ENCODE results near the gene CIB1. TPM values are rescaled to one million over a fixed set of nuclear protein-coding genes. Genes with fewer than 3 reads are reported as not detected.

Gene CIB1
- total and polyA plus RNA-seq, 7 donors, result 18.6 to 436 (median 35.7) TPM

DNA sequence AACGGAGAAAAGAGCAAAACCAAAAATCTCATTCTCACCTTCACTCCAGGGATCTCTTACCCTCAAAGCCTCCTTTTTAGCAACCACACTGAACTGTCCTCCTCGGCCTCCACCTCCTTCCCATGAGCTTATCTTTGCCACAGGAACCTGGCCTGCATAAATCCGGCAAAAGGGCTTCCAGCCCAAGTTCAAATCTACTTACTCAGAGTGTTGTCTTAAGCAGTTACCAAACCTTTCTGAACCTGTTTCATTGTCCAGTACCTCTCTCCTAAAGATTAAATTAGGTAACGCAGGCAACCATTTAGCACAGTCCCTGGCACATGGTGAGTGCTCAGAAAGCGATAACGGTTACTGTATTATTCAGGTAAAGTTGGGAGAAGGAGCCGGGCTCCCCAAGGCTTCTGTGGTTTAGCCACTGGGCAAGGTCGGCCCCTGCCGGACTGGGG is 777 bp downstream of the CIB1 start:
- intact Hi-C loops (cut with DNase I), result loop anchor here (5.0 to 10.0 kb wide), 2 partner anchors 136 to 338 kb away; partner anchors contain the start of gene AP3S2
- TF ChIP-seq, protein P1, sequence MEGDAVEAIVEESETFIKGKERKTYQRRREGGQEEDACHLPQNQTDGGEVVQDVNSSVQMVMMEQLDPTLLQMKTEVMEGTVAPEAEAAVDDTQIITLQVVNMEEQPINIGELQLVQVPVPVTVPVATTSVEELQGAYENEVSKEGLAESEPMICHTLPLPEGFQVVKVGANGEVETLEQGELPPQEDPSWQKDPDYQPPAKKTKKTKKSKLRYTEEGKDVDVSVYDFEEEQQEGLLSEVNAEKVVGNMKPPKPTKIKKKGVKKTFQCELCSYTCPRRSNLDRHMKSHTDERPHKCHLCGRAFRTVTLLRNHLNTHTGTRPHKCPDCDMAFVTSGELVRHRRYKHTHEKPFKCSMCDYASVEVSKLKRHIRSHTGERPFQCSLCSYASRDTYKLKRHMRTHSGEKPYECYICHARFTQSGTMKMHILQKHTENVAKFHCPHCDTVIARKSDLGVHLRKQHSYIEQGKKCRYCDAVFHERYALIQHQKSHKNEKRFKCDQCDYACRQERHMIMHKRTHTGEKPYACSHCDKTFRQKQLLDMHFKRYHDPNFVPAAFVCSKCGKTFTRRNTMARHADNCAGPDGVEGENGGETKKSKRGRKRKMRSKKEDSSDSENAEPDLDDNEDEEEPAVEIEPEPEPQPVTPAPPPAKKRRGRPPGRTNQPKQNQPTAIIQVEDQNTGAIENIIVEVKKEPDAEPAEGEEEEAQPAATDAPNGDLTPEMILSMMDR (IDR thresholded peaks at IDR 0.05), result peak in 2 of 4 experiments; percentile 41 to 50
- TF ChIP-seq POLR2A (IDR thresholded peaks at IDR 0.05), result no peak
- Histone ChIP-seq H3K36me3 (peaks cover 13 to 58% (median 26%) of the 10 kb centered on the region in 4 donors), H3K4me3 (peak overlapping the region; percentile 71 to 91 (median 83)), H3K27ac (peak overlapping the region; percentile 87 to 96 (median 92)), H3K4me1 (peaks cover 0 to 65% (median 54%) of the 10 kb centered on the region in 4 donors), H3K9me3 (no peaks in the 10 kb centered on the region), H3K27me3 (no peaks in the 10 kb centered on the region)
- no peak for DNase-seq
- WGBS, 2 donors, result 2 to 9% methylated on average over 9 of the region's 9 CpGs

DNA sequence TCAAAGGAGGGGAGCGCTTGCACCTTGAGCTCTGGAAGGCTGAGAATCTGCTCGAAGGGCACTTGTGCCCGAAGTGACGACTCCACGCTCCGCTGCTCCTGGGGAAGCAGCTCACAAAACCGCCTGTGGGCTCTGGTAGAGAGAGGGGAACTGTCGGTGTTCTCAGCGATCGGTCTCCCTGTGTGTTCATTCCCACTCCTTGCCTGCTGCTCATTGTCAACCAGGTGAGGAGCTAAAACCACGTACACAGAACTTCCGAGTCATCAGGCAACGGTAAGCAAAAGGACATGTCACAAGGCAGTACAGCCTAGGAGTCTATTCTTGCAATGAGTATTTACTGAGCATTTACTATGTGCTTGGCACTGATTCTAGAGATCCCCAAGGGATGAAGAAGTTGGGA is 1.5 kb downstream of the CIB1 start:
- intact Hi-C loops (cut with DNase I), result loop anchor here (5.0 to 10.0 kb wide), 2 partner anchors 135 to 337 kb away; partner anchors contain the start of gene AP3S2
- peaks cover 15 to 58% (median 29%) of the 10 kb centered on the region in 4 donors for H3K36me3 ChIP-seq
- 78 to 80% methylated on average over 13 of the region's 13 CpGs for WGBS, 2 donors
- peak in 1 of 4 donors; percentile 6 for TF ChIP-seq POLR2AphosphoS5 (IDR thresholded peaks at IDR 0.05)
- no peak for TF ChIP-seq POLR2A (IDR thresholded peaks at IDR 0.05)
- DNase-seq, result no peak
- H3K9me3 ChIP-seq, result no peaks in the 10 kb centered on the region
- peak overlapping the region in 1 of 4 donors; percentile 82 for H3K4me3 ChIP-seq
- peaks cover 0 to 71% (median 55%) of the 10 kb centered on the region in 4 donors for H3K4me1 ChIP-seq
- H3K27me3 ChIP-seq, result no peaks in the 10 kb centered on the region
- peak overlapping the region in 3 of 4 donors; percentile 87 to 93 (median 92) for H3K27ac ChIP-seq

DNA sequence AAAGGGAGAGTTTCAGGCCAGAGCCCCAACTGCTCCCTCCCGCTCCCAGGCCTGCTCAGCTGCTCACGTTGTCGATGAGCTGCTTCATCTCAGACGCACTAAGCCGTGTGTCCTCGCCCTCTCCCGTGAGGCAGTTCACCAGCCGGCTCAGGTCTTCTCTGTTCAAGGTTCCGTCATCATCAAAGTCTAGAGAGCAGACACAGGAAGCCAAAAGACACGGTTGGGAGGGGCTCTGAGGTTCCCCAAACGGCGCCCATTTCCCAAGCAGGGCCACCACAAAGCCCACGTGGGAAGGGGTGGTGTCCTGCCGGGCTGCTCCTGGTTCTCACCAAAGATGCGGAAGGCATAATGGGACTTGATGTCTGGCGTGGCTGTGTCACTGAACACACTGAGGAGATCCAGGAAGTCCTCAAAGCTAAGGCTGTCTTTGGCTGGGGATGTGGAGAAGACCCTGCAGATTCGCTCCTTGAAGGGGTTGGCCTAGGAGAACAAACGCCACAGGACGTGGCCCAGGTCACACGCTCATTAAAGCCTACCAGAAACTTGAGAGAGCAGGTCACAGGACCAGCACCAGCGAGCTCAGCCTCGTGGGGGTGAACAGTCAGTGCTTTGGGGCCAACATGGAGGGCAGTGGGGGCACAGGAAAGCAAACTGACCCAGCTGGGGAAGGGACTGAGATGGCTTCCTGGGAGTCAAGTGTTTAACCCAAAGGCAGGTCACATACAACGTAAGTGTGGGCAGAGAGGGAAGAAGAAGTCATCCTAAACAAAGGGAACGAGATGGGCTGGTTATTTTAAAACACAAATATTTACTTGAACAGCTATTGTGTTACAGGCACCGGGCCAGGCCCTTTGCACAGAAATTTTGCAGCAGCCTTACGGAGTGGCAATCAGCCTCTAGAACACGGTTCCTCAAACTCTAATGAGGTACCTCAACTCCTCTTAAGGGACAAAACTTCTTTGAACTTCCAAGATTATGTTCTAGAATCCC is 2.4 kb downstream of the CIB1 start:
- no peak overlapping the region for H3K4me3 ChIP-seq
- H3K36me3 ChIP-seq, result peaks cover 15 to 58% (median 34%) of the 10 kb centered on the region in 4 donors
- no peaks in the 10 kb centered on the region for H3K9me3 ChIP-seq
- intact Hi-C loops (cut with DNase I), result loop anchor here (5.0 to 10.0 kb wide), 2 partner anchors 134 to 337 kb away; partner anchors contain the start of gene AP3S2
- TF ChIP-seq POLR2AphosphoS5 (IDR thresholded peaks at IDR 0.05), result peak in 1 of 4 donors; percentile 22
- no peak for TF ChIP-seq EP300 (IDR thresholded peaks at IDR 0.05)
- H3K27ac ChIP-seq, result peak overlapping the region; percentile 25 to 93 (median 90)
- 43 to 48% methylated on average over 27 of the region's 27 CpGs for WGBS, 2 donors
- DNase-seq, result peak; percentile 69
- peaks cover 0 to 71% (median 55%) of the 10 kb centered on the region in 4 donors for H3K4me1 ChIP-seq
- H3K27me3 ChIP-seq, result no peaks in the 10 kb centered on the region

DNA sequence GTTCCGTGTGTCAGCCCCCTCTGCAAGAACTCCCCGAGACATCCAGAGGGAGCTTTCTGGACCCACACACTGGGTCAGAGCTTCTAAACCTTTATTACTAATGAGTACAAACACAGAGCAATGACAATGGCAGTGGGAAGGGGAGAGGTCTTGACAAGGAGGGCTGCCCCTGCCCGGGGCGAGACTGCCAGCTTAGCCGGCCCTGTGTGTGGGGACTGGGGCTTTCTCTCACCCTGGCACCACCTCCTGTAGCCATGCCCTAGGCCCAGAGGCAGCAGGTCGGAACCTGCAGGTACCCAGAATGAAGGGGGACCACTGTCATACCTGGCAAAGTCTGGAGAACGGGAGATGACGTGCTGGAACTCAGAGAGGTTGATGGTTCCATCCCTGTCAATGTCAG is 3.1 kb downstream of the CIB1 start:
- Histone ChIP-seq H3K36me3 (peaks cover 20 to 58% (median 41%) of the 10 kb centered on the region in 4 donors), H3K27me3 (no peaks in the 10 kb centered on the region), H3K9me3 (no peaks in the 10 kb centered on the region), H3K4me3 (no peak overlapping the region), H3K4me1 (peaks cover 0 to 71% (median 55%) of the 10 kb centered on the region in 4 donors), H3K27ac (peak overlapping the region; percentile 48 to 93 (median 90))
- TF ChIP-seq POLR2AphosphoS5 (IDR thresholded peaks at IDR 0.05) (no peak), POLR2A (IDR thresholded peaks at IDR 0.05) (no peak), EP300 (IDR thresholded peaks at IDR 0.05) (no peak)
- TF ChIP-seq, protein P1 (IDR thresholded peaks at IDR 0.05), result no peak
- intact Hi-C loops (cut with DNase I), result loop anchor here (5.0 to 10.0 kb wide), 2 partner anchors 133 to 336 kb away; partner anchors contain the start of gene AP3S2
- no peak for DNase-seq
- 83 to 87% methylated on average over 8 of the region's 8 CpGs for WGBS, 2 donors

DNA sequence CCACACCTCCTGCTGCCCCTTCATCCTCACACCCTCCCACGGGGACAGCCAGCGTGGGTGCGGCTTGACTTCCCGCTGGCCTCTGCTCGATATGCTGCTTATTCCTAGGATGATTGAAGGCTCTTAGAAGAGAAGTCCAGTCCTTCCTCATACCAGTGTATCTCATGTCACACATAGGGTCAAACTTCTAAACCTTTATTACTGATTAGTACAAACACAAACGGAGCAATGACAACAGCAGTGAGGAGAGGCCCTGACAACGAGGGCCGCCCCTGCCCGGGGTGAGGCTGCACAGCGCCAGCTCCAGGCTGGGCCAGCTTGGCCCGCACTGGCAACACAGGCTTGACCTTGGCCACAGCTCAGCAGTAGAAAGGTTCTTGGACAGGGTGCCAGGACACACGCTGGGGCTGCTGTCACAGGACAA is 3.7 kb downstream of the CIB1 start:
- H3K27me3 ChIP-seq, result no peaks in the 10 kb centered on the region
- 22 to 73% methylated on average over 12 of the region's 12 CpGs for WGBS, 2 donors
- no peak overlapping the region for H3K4me3 ChIP-seq
- no peaks in the 10 kb centered on the region for H3K9me3 ChIP-seq
- H3K36me3 ChIP-seq, result peaks cover 25 to 63% (median 46%) of the 10 kb centered on the region in 4 donors
- TF ChIP-seq POLR2AphosphoS5 (IDR thresholded peaks at IDR 0.05), result peak in 2 of 4 donors; percentile 9 to 10
- TF ChIP-seq, protein P1 (IDR thresholded peaks at IDR 0.05), result no peak
- intact Hi-C loops (cut with DNase I), result loop anchor here (5.0 to 10.0 kb wide), 2 partner anchors 133 to 335 kb away; partner anchors contain the start of gene AP3S2
- peak overlapping the region; percentile 48 to 93 (median 90) for H3K27ac ChIP-seq
- peaks cover 0 to 69% (median 54%) of the 10 kb centered on the region in 4 donors for H3K4me1 ChIP-seq
- no peak for DNase-seq
